Activated CD8-positive, alpha-beta memory T cell treated with anti-CD3 and anti-CD28 coated beads, Interleukin-2, amount 50 U/mL, for 1 hour (primary cell): ENCODE measurements around the gene MT2A.
A peak's percentile ranks its signal among the peaks of the same experiment; 100 is the strongest.

Source experiments
- DNase-seq: peaks from one replicate; pipeline ENCODE4 v3.0.0-alpha.2; 2020; ENCODE audit errors: extremely low read depth

The MT2A gene

GRCh38 chr16:56639045-56639444, 30.7 kb downstream of the MT2A start:
- DNase-seq, result no peak

GRCh38 chr16:56640076-56640475, 31.7 kb downstream of the MT2A start:
- no peak for DNase-seq

- no peak for DNase-seq
These were observed 32.8 kb downstream of the MT2A start for GRCh38 chr16:56641166-56641565.

- peak; percentile 43 for DNase-seq
These were observed 34.8 kb downstream of the MT2A start for GRCh38 chr16:56643080-56643778.

- no peak for DNase-seq
These were observed 35.4 kb downstream of the MT2A start for GRCh38 chr16:56643833-56644232.

GRCh38 chr16:56645311-56645710, 36.9 kb downstream of the MT2A start:
- no peak for DNase-seq

- no peak for DNase-seq
These were observed 37.5 kb downstream of the MT2A start for GRCh38 chr16:56645838-56646237.

- no peak for DNase-seq
These were observed 39.5 kb downstream of the MT2A start for GRCh38 chr16:56647641-56648431.

GRCh38 chr16:56649271-56649670, 40.9 kb downstream of the MT2A start:
- no peak for DNase-seq

GRCh38 chr16:56649820-56650219, 41.4 kb downstream of the MT2A start:
- no peak for DNase-seq

GRCh38 chr16:56651586-56651985, 43.2 kb downstream of the MT2A start, which contains the start of gene MT1B:
Gene MT1B (plus strand): TSS chr16:56651886. CDS start chr16:56651954, 68 bp downstream.
- DNase-seq, result no peak

GRCh38 chr16:56652600-56652999, 44.2 kb downstream of the MT2A start:
- DNase-seq, result no peak

- no peak for DNase-seq
These were observed 44.8 kb downstream of the MT2A start for GRCh38 chr16:56653218-56653617.

GRCh38 chr16:56657555-56658326, 49.4 kb downstream of the MT2A start, which contains the start of gene MT1F:
Gene MT1F (plus strand): TSS chr16:56657959. CDS start chr16:56658059, 100 bp downstream.
- no peak for DNase-seq

- no peak for DNase-seq
These were observed 50.0 kb downstream of the MT2A start for GRCh38 chr16:56658327-56658875.
